Mammary microvascular endothelial cell (primary cell): Measurements from ENCODE around the gene HMSD. TPM values are rescaled to one million over a fixed set of nuclear protein-coding genes. Genes with fewer than 3 reads are reported as not detected.

Experiments used
- total RNA-seq: library from RNA; depleted of rRNA; stranded (reverse); fragments of >200 nt; gene quantifications from 2 replicates; pipeline ENCODE4 v1.2.3, GENCODE V29; 2015

The HMSD gene, protein sequence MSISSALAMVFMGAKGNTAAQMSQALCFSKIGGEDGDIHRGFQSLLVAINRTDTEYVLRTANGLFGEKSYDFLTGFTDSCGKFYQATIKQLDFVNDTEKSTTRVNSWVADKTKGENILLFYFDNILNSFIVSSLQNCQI
- not detected in 2 replicates for total RNA-seq

DNA sequence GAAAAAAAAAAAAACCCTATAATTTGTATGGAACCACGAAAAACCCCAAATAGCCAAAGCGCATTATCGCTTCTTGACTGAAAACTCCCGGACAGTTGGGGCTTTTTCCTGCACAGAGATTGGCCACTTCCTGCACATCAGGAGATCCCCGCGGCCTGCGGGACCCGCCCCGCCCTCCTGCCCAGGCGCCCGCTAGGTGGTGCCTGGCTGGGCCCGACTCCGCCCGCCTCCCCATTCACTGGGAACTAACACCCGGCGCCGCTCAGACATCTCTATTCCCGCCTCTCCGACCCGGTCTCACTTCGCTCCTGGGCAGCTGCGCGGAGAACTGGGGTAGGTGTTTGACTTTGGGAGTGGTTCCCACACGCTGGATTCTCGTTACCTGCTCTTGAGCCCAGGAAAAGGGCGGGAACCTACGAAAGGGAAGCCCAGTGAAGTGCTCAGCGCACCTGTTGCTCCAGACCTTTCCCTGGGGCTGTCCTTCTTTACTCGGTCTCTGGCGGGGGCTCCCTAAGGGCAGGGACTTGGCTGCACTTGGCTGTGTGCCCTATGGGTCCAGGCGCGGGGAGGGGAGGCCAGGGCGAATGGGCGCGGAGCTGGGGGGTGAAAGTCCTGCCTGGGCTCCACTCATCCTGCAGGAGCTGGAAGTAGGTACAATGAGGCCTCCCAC is at the start of gene HMSD:
Gene HMSD (plus strand): TSS at position 234 of the 670 bp plus-strand sequence. CDS start 4,155 bp downstream, outside the sequence.

DNA sequence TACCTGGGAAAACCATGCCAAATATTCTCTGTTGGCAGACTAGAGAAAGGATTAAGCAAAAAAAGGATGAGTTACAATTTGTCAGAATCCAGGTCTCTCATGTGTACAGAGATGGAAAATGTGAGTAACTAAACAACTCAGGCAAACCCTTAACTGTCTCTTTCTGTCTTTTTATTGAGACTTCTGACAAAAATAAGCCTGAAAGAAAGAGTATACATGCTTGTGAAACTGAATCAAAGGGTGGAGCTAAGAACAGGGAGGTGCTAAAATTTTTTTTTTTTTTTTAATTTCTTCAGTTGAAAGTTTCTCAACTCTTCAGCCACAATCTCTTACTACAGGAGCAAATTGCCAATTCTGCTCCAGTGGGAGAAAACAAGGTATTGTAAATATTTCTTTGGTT is 41.4 kb upstream of the HMSD start, which contains the start of gene SERPINB10:
Gene SERPINB10 (plus strand): TSS at position 295 of the 400 bp plus-strand sequence. CDS start 7,553 bp downstream, outside the sequence.

DNA sequence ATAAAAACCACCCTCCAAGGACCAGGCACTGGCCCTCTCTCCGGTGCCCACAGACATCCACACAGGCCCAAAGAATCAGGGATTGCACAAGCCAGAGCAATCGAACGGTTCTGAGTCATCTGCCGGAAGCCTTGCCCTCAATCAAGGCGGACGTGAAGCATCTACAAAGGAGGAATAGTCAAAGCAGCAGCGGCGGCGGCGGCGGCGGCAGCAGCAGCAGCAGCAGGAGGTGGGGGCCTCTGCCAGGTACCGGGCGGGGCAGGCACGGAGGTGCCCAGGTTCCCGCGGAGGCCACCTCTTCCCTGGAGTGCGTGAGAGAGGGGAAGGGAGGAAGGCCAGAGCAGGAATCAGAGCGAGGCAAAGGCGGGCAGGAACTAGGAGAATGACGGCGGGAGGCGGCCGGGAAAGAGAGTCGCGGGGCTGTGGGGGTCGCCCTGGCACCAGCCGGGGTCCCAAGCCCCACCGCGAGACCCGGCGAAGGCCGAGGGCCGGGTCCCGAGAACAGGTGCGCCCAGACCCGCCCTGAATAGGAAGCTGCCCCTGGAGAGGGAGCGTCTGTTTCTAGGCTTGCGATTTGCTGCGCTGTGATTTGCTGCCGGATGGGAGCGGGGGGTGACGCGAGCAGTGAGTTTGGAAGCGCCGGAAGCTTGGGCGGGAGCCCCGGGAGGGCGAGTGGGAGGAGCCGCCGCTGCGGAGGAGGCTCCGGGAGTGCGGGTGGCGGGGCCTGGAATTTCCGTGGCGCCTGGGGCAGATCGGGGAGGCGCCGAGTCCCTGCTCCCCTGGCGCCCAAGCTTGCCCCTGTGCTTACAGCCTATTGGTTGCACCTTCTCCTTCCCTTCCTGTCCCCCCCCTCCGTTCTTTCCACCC is 21.1 kb downstream of the HMSD start, which contains the start of gene SERPINB8:
Gene SERPINB8 (plus strand): TSS at position 140 of the 867 bp plus-strand sequence. CDS start 8,228 bp downstream, outside the sequence.

Other genes starting within 250 kb of the HMSD start
- not detected in 2 replicates for gene SERPINB11, start 246.3 kb upstream of the HMSD start, total RNA-seq
- gene SERPINB7, start 173.9 kb upstream of the HMSD start, total RNA-seq = not detected in 2 replicates
- 5.7 and 6.3 TPM in 2 replicates for gene SERPINB2, start 61.6 kb upstream of the HMSD start, total RNA-seq
- gene SERPINB10, start 41.3 kb upstream of the HMSD start, total RNA-seq = 3.4 TPM in 1 of 2 replicates, not detected in the other
- gene SERPINB8, start 20.8 kb downstream of the HMSD start, total RNA-seq = 23.3 and 24.1 TPM in 2 replicates
- gene LINC00305, start 199.8 kb downstream of the HMSD start, total RNA-seq = not detected in 2 replicates